ENCODE data around the gene RABGAP1.
A peak's percentile ranks its signal among the peaks of the same experiment; 100 is the strongest.

Gene RABGAP1

DNA sequence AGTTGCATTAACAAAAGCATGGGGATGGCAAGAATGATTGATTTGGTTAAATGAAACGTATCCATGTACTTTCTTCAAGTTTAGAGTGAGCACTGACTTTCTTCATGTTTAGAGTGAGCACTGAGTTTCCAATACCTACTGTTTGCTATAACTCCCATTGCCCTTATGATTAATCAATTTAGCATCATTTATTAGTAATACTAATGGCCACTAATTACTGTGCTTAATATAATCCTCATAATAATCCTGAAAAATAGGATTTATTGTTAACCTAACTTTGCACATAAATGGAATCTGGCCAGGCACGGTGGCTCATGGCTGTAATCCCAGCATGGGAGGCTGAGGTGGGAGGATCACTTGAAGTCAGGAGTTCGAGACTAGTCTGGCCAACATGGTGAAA lies 70.6 kb downstream of the RABGAP1 start:
- no peak for DNase-seq

DNA sequence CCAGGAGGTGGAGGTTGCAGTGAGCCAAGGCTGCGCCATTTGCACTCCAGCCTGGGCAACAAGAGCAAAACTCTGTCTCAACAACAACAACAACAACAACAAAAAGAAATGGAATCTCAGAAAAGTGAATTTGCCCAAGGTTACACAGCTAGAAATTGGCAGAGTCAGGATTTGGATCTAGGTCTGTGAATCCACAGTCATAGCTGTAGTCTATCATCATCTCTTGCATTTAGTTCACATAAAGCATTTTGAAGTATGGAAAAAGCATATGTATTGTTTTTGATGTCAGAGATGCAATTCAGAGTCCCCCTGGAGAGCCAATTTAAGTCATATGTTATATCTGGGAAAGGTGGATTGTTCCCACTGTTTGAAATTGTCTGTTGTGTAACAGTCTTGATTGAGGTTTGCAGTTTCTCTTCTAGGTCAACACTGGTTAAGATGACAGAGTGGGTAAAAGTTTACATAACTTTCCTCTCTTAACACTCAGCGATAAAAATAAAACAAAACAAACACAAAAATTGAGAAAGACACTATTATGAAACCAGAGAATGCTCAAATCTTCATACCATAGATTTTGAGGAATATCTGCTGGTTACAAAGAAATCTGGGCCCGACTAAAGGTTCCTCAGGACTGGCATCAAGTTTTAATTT lies 71.2 kb downstream of the RABGAP1 start:
- DNase-seq, result no peak

DNA sequence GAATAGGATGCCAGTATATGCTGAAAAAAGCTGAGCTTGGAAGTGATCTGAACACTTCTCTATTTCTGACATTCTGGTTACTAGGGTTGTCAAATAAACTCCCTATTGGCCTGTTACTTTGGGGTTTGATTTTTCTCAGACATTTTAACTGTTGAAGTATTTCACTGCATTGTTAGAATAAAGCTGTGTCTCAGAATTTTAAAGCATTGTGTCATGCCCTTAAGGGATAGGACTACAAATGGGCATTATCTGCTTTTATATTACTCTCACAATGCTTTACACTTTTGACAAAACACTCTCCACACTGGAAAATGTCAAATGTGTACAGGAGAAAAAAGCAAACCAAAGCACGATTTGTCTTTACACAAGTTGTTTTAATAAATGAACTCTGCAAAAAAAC lies 75.8 kb downstream of the RABGAP1 start:
- DNase-seq, result no peak

DNA sequence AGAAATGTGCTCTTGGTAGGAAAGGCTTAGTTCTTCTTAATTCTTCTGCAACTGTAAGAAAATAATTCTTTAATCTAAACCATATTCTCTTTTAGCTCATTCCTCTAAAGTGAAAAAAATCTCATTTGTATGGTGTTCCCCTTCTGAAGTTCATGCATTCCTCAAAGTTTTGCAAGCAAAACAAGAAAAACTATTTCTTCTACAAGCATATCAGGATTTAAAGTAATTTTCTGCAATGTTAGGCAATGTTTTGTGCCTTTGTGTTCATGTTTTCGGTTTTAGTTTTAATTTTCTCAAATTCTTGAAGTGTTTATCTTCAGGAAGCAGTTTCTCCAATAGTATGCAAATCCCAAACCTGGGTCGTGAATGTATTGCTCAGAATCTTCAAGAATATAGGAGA lies 80.0 kb downstream of the RABGAP1 start:
- DNase-seq, result no peak

DNA sequence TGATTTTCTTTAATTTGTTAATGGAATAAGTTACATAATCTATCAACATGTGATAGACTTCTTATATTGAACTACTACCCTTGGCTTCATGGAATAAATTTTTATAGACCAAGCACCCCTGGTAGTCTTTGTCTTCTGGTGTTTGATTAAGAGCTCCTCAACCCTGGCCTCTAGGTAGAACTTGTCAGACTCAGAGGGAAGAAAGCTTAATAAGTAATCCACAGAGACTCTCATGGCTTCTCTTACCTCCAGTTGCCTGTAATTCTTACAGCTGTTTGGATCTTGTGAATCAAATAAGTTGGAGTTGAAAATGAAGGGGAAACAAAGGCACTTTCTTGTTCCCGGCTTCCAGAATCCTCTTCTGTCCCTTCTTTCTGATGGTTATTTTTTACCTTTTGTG lies 85.6 kb downstream of the RABGAP1 start:
- no peak for DNase-seq

DNA sequence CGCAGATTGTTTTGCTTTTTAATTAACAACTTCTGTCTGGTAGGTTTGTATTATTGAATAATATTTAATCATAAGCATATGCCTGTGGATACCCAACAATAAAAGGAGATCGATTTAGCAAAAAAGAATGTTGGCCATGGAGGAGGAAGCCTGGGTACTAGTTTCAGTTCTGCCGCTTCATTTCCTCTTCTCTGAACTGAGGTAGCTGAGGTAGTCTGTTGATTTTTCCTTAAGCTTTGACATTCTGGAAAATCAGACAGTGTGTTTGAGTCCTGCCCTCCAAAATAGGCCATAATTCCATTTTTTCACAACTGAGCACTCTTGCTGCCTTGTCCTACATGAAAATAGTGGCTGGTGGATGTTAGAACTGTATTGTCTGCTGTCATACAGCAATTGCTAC lies 86.7 kb downstream of the RABGAP1 start:
- DNase-seq, result no peak

DNA sequence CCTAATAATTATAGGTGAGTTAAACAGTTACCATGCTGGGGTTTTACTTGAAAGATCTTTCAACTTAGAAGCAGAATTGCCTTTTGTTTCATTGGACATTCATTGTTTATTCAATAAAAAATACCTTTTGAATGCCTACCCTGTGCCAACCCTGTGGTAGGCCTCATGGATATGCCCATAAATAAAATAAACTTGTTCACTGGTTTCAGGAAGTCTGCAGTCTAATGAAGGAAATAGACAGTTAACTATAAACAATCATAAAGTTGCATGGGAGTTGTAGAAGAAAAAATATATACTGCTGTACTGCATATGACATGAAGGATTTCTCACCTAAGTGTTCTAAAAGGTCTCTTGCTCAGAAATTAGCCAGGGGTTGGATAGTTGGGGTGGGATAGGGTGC lies 87.3 kb downstream of the RABGAP1 start:
- no peak for DNase-seq

DNA sequence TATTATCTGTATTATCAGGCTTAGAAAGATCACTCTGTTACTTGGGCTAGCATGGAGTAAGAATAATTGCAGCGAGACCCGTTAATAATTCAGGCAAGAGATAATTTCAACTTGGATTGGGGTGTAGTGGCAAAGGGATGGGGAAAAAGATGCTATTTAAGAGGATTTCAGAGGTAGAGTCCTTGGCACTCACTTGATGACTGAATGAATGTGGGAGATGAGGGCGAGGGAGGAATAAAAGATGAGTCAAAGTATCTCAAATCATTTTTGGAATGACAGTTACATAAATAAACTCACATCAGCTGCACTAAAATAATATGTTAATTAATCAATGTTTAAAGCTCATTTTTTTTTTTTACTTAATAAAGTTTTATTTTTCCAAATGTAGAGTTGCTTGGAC lies 88.2 kb downstream of the RABGAP1 start:
- no peak for DNase-seq

DNA sequence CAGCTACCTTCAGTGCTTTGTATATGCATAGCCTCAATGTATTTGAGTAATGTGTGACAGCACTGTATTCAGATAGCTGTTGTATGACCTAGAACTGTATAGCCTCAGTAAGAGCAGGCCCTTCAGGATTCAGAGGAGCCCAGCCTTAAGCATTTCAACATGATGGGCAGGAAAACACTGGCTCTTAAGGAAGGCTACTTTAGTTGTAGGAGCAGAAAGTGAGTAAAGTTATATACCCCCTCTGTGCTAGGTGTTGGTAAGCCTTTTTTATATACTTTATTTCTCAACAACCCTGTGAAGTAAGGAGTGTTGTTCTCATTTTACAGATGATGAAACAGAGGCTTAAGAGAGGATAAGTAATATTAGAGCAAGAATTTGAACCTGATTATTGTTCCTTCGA lies 91.1 kb downstream of the RABGAP1 start:
- no peak for DNase-seq

DNA sequence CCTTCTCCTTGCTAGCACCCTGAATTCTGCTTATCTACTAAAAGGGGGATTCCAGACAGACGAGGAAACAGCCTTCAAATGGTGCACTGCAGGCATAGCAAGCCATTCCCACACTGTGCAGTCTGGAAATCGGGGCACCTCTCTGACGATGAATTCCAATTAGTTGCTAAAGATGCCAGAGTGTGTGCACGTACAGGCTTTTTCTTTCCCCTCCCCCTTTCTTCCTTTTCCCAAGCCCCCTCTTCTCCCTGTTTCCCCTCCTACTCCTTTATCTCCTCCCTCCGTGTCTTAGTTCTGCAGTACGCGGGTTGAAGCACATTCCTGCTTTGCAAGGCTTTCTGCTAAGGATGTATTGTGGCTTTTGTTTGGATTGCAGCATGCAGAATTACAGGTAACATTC lies 92.5 kb downstream of the RABGAP1 start, which contains the start of gene GPR21:
TSS of gene GPR21 (plus strand) at position 316 of the 400 bp plus-strand sequence. CDS start 900 bp downstream, outside the sequence.
- DNase-seq, result no peak

DNA sequence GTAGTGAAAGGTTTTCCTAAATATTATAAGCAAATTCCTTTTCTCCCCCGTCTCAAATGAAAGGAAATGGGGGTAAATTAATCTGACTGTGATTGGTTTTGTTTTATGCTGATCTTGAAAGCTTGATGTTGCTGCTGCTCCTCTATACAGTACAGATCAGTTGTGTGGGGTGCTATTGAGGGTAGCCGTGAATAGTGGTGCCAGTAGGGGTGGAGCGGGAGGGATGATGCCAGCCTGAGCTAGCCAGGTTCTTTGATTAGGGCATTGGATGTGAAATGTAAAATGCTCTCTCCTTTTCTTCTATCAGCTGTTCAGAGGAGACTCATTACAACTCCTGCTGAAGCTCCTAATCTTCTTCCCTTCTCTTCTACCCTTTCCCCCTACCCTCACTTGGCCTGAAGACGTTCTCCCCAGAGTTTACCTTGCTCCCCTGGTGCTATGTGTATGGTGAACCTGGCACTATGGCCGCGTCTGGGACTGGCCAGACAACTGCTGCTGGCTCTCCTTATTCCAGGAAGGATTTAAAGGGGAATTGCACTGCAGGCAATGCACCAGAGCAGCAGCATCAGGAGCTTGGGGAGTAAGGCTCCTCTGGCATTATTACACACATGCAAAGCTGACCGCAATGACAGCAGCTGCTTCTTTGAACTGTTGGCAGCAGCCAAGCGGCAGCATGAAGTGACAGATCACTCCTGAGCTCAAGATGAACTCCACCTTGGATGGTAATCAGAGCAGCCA lies 93.2 kb downstream of the RABGAP1 start:
- no peak for DNase-seq

DNA sequence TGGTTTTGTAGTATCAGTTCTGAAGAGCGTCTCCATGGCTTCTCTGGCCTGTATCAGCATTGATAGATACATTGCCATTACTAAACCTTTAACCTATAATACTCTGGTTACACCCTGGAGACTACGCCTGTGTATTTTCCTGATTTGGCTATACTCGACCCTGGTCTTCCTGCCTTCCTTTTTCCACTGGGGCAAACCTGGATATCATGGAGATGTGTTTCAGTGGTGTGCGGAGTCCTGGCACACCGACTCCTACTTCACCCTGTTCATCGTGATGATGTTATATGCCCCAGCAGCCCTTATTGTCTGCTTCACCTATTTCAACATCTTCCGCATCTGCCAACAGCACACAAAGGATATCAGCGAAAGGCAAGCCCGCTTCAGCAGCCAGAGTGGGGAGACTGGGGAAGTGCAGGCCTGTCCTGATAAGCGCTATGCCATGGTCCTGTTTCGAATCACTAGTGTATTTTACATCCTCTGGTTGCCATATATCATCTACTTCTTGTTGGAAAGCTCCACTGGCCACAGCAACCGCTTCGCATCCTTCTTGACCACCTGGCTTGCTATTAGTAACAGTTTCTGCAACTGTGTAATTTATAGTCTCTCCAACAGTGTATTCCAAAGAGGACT lies 94.2 kb downstream of the RABGAP1 start:
- DNase-seq, result no peak

DNA sequence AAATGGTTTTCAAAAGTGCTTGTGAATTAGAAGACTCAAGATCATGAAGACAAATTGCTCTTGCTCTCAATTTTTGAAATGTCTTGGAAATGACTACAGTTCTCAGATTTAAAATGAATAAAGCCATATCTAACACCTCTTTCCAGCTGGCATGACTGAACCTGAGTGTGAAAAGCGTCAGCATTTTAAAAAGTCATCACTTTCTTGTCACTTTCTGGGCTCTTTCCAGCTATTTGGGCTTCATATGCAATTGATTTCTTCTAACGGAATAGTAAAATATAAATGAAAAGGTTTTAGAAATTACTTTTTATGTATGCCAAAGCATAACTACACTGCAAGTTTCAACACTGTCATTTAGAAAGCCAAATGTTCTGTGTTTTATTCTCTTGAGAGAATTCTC lies 95.0 kb downstream of the RABGAP1 start:
- no peak for DNase-seq

DNA sequence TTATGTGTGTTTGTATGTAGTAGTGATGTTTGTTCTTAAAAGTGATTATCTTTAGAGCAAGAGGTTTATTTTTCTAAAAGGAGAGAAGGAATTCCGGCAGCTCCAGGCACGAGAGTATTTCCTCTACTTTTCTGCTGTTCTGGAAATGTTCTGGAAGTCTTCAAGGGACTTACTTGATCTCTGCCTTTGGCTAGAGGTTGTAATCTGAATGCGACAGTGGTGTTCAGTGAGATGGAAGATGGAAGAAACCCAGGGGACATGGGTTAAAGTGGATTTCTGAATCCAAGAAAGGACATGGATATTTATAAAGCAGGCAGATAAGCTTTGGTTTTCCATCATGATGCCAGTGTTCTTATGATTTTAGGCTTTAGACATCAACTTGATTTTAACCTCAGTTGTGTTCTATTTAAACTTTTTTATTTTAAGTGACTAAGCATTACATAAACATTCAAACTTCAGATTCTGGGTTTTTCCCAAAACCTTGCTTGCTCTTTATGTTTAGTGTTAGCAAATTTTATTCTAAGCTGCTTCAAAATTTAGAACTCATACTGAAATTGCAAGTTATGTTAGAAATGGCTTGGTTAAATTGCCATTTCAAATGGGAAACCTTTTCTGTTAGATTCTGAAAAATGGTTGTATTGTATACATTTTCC lies 96.2 kb downstream of the RABGAP1 start:
- no peak for DNase-seq

DNA sequence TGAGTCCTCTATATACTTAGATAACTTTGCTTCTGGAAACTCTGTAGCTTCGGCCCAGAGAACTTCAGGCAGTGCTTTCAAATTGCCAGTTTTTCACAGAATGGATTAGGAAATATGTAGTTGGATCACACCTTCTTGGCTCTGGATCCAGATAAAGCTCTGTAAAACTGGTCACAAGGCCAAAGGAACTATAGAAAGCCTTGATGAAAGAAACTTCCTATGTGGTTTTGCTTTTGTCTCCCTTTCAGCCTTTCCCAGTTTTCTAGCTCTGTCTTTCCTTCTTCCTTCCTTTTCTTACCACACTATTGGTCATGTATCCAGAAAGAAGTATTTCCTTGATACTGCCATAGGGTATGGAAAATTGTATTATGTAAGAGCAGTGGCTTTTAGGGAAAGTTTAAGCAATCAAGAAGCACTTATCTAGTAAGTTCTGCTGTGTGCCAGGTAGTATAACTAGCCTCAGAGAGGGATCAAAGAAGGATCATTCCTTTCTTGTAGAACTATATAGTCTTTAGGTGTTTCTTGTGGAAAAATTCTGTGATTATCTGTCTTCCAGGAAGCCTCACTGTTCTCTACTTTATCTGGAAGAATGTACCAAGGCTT lies 98.9 kb downstream of the RABGAP1 start:
- DNase-seq, result no peak

DNA sequence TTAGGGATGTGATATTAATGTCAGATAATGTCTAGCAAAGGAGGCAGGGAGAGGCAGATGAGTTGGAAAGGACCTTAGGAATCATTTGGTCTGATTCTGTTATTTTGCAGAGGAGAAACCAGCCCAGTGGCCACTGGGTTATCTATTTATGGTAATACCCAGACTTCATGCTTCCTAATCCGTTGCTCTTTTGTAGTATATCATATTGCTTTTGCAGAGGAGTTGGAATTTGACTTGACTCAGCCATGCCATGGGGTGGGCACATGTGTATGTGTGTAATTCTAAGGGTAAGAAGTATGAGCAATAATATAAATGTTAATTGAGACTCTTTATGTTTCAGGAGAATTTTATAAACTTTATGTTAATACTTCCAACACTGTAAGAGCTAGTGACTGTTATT lies 100.0 kb downstream of the RABGAP1 start:
- DNase-seq, result no peak

DNA sequence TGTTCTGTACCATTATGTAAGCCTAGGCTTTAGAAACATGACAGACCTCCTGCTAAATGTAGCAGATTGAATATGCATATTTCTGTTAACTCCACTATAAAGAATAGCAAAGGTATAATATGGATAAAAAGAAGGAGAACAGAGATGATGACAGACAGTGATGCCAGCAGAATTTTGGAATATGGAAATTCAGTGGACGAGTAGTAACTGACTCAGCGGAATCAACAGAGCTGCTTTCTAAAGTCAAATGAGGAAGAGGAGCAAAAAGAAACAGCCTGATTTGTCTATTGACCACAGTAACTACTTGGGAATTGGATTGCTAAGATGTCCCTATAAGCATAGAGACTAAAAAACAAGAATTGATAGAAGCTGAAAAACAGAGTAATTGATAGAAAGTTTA lies 100.7 kb downstream of the RABGAP1 start:
- DNase-seq, result no peak

DNA sequence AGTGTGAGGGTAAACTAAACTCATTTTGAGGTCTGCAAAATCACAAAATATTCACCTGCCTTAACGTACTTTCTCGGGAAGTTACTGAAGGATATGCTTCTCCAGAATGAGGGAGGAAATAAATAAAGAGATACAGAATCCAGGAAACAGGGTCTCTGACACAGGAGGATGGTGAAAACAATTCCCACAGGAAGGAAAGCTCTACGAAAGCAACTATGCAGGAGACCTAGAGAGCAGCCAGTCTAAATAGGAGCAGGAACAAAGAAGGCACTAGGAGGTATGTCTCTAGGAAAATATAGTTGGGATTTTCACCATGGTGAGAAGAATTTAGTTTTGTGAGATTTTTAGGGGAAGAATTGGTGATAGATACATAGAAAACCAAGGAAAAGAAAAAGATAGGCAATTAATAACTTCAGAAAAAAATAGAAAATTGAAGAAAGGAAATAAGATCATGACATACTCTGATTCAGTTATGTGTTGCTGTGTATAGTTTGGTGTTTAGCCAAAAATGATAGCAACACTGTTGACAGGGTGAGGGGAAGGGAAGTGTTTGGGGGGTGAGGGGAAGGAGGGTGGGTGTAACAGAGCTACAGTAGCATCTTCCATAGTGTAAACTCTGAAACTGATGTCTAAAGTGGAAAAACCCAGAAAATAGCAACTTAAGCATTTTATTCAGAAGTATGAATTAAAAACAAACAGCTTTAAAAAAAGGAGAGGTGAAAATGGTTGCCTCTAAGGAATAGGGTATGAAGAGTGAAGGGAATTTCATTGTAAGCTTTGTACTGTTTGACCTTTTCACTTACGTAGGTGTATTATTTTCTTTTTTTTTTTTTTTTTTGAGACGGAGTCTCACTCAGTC lies 102.5 kb downstream of the RABGAP1 start:
- DNase-seq, result no peak

DNA sequence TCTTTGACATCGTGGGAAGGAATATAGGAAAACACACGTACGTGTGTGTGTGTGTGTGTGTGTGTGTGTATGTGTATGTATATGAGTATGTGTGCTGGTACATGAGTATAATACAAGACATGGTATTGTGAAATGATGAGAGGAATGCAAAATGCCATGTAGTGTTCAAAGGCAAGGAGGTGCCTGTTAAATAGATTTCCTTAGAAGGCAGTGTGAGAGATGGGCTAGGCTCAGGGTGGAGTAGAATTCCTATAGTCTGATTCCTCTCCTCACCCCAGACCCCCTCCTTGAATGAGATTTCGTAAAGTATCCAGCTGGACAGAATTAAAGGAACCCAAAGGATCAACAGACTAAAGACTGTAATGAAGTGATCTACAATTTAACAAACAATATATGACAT lies 103.8 kb downstream of the RABGAP1 start:
- DNase-seq, result peak; percentile 46

DNA sequence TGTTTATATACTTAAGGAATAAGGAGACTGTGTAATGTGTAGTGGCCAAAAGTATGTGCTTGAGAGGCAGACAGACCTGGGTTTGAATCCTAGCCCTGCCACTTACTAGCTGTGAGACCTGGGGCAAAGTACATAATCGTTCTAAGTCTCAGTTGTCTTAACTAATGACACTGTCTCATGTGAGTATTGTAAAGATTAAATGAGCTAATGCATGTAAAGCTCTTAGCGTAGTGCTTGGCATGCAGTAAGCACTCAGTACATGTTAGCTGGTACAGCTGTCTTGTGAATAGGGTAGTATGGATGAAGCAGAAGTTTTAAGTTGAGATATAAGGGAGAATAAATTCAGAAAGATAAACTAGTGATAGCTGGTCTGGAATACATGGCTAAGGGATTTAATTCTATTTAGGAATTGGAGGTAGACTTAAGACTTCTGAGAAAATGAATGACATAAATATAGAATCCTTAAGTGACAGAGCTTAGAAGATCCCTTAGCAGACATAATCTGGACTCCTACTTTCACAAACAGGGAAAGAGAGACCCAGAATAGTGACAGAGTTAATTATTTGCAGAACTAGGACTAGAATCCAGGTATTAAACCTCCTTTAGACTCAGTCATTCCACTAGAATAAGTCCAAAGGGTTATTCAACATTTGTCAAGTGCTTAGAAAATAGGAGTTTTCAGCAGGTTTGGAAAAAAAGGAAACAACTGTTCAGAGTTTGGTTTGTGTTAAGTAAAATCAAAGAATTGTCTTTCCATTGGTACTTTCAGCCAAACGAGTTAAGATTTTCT lies 105.8 kb downstream of the RABGAP1 start:
- DNase-seq, result no peak

DNA sequence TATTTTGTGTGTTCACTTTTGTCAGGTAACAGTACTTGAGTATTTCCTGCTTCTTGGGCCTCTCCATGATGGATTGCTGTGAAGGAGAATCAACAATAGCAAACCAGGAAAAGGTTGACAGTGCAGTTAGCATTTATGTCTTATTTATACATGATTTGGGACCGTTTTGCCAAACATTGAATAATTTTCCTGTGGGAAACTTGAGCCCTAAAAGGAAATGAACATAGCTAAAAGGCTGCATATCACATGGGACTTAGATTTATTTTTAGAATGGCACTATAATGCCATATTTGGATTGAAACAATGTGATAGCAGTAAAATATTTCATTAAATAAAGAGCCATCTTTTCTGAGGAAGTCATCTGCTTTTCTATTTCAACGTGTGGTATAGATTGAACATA lies 107.9 kb downstream of the RABGAP1 start:
- DNase-seq, result no peak
